GM23248 (cell line): Measurements from ENCODE around the gene SGMS1.

Experiments used
- EZH2 ChIP-seq: fragments of 200-600 bp; sonication (generic); IDR thresholded peaks from 2 replicates; pipeline ENCODE4 v1.6.1; 2018; ENCODE audit warnings: antibody characterized with exemption, mild to moderate bottlenecking; ENCODE audit not compliant: insufficient read depth, poor library complexity, severe bottlenecking
- EZH2phosphoT487 ChIP-seq: fragments of 200-600 bp; sonication (generic); IDR thresholded peaks from 2 replicates; pipeline ENCODE4 v1.6.1; 2018; ENCODE audit warnings: antibody characterized with exemption, moderate library complexity, mild to moderate bottlenecking, low read depth; ENCODE audit not compliant: insufficient read depth

GRCh38 chr10:50497758-50498157 lies 126.0 kb downstream of the SGMS1 start:
- no peak for TF ChIP-seq EZH2
- TF ChIP-seq EZH2phosphoT487, result no peak
